IPS-NIHi7 (cell line): Measurements from ENCODE around the gene CRHR1.

ENCODE experiments used
- DNase-seq: peaks from one replicate; pipeline ENCODE4 v3.0.0; 2012; ENCODE audit warnings: mixed read lengths; ENCODE audit errors: extremely low spot score

The CRHR1 gene

DNA sequence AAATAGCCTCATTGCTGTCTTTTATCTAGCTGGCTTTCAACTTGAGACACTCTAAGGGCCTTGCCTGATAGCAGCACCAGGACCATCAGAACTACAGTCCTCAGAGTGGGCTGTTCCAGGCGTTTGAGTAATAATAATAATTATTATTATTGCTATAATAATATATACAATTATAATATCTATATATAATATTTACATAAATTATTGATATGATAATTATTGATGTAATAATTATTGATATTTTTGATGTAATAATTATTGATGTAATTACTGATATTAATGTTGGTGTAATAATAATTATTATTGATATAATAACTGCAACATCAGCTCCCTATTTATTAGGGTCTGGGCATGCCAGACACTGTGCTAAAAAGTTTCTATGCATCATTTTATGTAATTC is 25.6 kb upstream of the CRHR1 start:
- no peak for DNase-seq

DNA sequence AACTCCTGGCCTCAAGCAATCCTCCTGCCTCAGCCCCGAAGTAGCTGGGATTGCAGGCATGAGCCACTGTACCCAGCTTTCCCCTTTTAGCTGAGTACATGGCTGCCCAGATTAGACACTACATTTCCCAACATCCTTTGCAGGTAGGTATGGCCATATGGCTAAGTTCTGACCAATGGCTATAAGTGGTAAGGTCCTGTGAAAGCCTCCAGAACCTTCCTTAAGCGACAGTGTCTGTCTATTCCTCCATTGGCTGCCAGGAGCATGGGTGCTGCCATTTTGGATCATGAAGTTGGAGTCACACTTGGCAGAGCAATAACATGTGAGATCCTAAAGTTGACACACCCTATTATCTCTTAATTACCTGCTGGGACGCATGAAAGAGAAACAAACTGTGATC is 24.4 kb upstream of the CRHR1 start:
- DNase-seq = peak; percentile 48

DNA sequence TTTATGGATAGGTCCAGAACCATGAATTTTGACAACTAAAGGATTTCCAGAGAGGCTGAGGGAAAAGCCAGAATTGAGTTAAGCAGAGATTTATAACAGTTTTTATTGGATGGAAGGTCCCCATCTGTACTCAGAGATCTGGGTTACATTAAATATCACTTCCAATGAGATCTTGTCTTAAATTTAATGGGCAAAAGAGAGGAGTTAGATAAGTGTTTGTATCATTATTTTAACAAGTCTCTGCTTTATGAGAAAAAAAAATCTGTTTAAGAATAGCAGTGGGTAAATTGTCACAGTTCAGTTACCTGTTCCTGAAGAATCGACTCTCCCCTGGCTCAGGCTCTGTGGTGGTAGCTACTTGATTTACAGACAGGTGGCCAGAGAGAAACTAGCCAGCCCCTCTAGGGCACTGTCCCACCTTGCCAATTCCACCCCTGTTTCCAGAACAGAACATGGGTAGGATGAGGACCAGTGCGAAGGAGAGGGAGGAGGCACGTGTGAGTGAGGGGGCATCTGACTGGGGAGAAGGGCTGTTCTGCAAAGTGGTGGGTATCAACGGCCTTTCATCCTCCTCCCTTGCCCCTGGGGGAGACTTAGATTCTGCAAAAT is 22.1 kb upstream of the CRHR1 start:
- no peak for DNase-seq

DNA sequence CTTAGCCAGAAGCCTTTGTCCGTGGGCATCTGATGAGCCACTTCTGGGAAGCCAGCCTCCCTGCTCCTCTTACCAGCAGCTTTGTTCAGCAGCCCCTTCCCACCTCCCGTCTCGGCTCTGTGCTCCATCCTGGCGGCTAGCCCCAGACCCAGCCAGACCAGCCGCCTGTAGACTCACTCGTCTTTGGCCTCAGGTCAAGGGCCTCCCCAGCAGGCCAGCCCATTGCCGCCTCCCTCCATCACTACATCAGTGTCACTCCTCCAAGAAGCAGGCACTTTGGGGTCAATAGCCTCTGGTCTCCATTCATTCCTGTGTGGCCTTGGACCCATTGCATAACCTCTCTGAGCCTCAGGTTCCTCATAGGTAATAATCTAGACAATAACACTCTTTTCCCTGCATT is 20.9 kb upstream of the CRHR1 start:
- no peak for DNase-seq

DNA sequence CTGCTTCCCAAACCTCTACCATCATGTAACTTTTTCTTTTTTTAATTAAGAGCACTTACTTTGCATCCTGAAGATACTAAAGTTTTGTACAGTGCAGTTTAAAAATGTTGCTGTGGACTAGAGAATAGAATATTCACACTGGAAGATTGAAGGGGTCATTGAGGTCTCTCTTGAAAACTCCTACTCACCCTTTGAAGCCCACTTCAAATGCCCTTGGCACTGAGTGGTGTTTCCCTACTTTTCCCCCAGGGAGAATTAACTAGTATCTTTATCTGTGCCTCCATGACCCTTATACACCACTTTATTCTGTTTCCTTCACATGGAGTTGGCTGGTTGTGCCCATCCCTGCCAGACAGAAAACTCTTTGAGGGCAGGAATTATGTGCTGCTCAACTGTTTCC is 19.6 kb upstream of the CRHR1 start:
- DNase-seq = no peak

DNA sequence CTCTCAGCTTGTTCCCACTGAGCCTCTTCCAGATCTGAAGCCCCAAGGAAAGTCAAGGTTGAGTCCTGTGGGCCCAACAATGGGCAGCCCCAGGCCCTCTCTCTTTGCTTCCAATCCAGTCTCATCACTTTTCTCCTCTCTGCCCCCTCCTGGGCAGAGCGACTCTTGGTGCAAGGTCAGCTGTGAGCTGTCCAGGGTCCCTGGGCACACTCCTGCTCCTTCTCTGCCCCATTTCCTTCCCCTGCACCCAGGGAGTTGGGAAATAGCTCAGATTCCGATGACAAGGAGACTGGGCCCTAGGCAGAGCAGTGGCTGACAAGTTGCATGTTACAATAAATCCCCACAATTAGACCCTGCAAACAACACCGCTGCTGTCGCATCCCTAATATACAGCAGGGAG is 16.1 kb upstream of the CRHR1 start:
- DNase-seq = peak; percentile 83

DNA sequence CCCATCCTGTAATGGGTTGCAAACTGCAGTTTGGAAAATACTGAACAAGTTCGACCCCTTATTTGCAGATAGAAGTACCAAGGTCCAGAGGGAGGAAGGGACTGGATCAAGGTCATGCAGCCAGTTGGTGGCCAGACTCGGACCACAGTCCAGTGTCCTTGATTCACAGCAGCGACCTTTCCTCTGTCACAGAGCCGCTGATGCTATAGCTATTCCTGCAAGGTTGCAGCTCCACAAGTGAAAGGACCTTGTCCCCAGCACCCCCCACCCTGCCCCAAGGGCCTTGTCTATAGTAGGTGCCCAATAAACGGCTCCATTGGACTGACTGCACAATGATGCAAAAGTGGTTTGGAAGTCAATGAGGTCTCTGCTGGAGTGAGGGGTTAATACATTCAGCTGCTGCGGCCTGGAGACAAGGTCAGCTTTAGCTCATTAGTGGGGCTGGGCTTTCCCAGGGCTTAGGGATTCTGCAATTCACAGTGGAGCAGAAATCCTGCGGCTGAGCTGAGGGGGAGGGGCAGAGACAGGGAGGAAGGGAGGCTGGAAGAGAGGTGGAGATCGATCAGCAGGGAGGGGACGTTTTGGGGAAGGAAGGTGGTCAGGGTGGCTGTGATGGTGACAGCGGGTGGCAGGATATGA is 13.4 kb upstream of the CRHR1 start:
- DNase-seq = peak; percentile 45

DNA sequence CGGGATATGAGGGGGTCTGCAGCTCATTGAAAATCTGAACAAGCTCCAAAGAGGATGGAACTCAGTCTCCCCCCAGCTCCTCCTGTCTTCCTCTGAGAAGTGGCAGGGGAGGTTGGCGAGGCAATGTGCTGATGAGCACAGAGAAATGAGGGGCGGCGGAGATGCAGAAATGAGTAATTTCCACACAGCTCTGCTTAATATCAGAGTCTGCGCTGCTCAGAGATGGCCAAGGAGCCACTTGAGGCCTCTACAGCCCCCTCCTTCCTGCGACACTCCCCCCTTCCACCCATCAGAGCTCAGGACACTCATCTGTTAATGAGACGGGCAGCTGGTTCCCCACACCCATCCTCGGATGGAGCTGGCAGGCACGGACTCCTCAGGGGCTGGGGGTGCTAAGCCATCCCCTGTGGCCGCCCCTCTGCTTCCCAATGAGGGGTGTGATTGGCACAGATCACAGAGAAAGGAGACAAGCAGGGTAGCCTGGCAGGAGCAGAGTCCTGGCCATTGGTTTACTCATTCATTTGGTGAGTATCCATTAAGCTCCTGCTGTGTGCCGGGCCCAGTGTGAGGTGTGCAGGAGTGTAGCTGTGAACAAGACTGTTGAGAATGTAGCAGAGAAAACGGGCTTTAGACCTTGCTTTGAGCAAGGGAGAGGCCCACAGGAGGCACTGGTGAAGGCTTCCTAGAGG is 12.7 kb upstream of the CRHR1 start:
- DNase-seq = no peak

DNA sequence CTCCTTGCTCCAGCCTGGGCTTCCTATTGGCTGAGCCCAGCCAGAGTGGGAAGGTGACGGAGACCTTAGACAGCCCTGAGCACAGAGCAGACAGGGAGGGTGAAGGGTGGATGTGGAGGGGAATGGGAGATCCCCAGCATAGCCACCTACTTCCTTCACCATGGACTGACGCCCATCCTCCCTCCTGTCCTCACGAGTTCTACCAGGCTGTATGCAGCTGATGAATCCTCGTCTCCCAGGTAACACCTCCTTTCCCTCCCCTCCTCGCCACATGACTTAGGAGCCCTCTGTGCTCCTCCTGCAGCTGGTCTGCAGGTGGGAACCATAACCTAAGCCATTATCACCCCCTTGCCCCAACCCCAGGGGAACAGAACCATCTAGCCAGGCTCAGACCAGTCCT is 9.0 kb upstream of the CRHR1 start:
- no peak for DNase-seq

DNA sequence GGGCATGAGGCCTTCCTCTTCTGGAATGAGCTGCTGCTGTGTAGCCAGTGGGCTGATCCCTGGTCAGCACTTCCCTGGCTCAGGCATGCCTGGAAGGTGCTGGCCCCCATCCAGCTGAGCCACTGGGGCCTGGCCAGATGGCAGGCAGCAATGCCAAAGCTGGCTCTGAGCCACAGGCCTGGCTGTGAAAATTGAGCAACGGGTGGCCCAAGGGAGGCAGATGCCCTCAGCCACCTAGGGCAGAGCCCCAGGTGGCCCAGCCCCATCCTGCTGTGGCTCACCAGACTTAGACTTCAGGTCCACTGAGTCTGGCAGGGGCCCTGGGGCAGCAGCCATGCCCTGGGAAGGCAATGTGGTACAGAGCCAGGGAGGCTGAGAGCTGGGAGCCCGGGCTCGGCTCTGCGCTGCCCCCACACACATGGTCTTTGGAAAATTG is 8.5 kb upstream of the CRHR1 start:
- DNase-seq = no peak

DNA sequence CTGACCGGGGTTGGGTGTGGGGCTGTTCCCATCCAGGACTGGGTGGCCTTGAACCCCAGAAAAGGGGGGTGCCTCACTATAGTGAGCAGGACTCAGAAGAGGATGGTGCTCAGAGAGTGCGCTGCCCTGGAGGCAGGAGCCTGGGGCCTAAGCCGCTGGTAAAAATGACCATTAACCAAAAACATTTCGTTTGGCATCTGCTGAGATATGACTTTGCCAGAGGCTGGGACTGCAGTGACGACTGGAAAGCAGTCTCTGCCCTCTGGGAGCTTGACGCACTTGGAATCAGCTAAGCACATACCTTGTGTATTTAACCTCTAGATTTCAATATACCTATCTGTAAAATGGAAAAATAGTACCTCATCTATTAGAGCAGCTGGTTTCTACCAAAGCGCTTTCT is 7.2 kb upstream of the CRHR1 start:
- no peak for DNase-seq

DNA sequence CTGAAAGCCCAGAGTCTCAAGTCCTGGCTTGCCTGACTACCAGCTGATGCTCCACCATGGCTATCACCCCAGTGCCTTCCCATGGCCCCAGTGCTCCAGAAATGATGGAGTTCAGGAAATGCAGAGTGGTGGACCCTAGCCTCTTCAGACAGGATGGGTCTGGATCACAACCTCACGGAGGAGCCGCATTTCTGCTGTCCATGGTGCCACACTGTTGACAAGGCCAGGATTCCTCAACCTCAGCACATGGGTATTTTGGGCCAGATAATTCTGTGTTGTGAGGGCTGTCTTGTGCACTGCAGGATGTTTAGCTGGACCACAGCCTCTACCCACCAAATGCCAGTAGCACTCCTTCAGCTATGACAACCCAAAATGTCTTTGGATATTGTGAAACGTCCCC is 6.7 kb upstream of the CRHR1 start:
- DNase-seq = no peak

DNA sequence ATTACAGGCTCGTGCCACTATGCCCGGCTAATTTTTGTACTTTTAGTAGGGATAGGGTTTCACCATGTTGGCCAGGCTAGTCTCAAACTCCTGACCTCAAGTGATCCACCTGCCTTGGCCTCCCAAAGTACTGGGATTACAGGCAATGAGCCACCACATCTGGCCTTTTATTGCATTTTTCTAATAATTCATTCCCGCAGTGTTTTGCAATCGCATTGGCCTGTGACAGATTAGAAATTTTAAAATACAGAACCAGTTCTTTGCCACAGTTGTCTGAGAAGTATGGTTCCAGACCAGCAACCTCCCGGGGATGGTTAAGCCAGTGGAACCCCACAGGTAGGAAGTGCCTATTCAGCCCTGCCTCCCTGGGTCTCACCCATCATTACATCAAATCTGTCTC is 3.2 kb upstream of the CRHR1 start:
- DNase-seq = no peak

DNA sequence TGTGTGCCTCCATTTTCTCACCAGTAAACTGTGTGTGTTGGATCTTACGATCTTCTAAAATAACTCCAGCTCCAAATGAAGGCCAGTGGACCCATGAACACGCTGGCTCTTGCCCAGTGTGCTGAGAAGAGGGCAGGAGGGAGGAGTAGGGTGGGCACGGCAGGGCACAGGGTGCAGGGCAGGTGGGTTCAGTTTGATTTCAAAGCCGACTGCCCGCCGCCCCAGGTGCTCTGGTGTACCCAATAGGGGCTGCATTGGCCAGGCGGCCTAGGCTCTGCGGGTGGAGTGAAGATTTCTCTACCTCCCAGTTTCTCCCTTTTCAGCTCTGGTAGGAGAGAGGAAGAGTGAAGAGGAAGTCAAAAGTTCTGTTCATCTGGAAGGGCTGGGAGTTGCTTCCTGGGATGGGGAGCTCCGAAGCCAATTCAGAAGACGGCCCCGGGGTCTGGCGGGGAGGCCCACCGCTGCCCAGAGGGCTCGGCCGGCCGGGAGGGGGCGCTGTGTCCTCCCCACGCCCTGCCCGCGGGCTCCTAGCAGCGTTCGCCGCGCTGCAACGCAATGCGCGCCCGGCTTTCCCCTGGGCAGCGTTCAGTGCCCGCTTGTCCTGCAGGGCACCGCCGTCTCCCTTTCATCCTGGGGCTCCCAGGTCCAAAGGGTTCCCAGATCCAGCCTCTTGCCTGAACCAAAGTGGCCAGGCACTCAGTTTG is 1.1 kb upstream of the CRHR1 start:
- peak; percentile 89 for DNase-seq

DNA sequence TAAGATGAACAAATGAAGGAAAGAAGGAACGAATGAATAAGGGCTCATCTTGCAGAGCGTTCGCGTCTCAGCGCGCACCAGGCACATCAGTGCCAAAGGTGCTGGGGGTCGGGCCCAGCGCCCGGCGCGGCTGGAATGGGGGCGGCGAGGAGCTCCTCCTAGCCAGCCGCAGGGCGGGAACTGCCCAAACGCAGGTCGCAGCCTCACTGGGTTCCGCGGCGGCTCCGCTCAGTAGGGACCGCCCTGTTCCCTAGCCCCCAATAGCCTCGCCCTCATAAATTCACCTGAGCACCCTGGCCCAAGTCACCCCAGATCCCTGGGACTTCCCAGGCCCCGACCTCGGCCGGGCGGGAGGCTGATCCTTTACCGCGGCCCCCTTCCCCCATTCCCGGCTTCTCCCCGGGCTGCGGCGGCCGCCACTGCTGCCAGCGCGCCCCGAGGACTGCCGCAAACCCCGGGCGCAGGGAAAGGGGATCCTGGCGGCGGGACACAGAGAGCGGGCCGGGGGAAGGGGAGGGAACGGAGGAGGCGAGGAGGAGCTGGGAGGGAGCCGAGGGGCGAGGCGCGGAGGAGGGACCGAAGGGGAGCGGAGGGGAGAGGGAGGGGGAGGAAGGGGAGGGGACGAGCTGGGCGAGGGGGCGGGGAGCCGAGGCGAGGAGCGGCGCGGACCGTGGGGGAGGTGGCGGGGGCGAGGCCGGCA is 377 bp upstream of the CRHR1 start:
- peak; percentile 77 for DNase-seq

DNA sequence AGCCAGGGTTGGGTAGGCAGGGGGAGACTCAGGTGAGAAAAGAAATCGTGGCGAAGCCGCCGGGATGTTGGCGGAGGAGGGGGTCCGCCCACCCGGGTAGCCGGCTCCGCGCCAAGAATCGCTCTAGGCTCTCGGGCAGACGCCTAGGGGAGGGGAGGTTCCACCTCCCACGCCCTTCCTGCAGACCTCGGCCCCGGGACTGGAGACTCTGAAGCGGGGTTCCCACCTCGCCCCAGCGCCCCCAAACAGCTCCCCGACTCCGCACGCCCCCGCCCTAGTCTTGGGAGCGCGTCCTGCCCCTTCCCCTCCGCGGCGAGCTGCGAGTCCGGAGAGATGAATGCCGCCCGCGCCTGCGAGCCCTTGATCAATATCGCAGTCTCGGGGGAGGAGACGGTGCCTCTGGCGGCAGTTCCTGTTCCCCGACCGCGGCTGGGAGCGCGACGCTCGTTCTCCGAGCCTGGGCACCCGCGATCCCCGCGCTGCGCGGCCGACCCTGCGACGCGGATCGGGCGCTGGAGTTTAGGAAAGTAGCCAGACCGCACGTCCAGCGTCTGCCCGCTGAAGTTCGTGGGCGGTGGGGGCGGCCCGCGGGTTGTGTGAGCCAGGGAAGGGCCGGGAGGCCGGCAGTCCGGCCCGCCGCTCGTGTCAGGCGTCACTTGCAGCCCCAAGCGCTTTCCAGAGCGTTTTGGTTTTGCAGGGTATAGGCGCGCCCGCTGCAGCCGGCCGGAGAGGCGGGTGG is 790 bp downstream of the CRHR1 start:
- DNase-seq = peak; percentile 56

DNA sequence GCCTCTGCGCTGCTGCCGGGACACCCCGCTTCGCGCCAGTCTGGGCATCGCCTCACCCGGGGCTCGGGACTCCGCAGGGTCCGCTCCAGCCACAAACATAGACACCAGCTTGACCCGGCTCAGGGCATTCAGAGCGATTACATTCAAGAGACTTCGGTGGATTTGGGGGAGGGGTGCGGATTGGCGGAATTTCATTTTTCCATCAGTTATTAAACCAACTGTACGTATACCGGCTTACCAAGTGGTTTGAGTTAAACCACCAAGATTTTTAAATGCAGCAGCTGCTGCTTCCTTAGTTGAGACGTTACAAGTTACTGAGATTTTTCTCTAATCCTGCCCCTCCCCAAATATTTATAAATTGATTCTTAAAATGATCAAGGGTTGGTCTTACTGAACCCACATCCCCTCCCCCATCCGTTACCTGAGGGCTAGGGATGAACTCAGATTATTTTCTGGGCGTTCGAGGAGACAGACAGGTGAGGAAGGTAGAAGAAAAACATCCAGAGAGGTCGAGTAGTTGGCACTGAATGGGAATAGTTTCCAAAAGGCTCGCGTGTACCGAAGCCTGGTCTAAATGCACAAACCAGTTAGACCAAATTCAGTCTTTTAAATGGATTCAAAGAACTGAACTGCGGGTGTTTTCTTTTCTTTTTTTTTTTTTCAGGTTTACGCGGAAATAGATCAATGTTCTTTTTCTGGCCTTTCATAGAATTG is 1.5 kb downstream of the CRHR1 start:
- no peak for DNase-seq

DNA sequence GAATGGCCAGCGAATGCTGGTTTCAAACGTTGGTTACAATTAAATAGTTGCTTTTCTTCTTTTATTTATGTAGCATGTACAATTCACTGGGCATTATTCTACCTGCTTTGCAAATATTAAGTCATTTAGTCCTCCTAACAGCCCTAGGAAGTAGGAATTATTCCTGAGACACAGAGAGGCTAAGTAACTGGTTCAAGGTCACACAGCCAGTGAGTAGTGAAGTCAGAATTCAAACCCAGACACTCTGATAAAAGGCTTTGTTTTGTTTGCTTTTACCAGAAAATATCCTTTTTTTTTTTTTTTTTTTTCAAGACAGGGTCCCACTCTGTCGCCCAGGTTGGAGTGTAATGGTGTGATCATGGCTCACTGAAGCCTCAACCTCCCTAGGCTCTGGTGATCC is 2.2 kb downstream of the CRHR1 start:
- no peak for DNase-seq

DNA sequence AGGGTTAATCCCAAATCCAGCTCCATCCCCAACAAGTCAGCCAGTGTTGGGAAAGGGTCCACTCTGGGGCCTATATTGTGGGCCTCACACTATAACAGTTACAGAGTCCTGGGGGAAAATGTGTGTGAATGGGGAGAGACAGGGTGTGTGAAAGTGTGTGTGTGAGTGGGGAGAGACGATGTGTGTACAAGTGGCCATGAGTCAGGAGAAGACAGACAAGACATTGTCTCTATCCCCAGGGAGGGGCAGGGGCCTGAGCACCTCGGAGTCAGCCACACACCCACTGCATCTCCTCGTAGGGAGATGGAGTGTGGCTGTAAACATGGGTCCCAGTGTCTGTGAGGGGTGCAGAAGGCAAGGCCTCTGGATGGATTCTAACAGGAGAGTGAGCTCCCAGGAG is 2.9 kb downstream of the CRHR1 start:
- no peak for DNase-seq

DNA sequence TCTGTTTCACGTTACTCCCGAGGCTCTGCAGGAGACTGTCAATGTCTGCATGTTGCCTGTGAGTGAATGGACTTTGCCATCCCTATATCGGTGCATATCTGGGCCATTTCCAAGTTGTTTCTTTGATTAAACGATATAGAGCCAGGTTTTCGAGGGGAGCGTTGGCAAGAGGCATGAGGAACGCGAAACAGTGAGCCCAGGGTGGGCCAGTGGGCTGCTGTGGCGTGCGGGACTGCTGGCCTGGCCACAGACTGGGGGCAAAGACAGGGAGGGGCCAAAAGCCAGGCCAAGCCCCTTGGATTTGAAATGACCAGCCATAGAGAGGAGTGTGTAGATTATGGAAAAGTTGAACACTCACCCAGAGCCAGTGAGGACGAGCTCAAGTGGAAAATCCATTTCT is 3.5 kb downstream of the CRHR1 start:
- DNase-seq = no peak

DNA sequence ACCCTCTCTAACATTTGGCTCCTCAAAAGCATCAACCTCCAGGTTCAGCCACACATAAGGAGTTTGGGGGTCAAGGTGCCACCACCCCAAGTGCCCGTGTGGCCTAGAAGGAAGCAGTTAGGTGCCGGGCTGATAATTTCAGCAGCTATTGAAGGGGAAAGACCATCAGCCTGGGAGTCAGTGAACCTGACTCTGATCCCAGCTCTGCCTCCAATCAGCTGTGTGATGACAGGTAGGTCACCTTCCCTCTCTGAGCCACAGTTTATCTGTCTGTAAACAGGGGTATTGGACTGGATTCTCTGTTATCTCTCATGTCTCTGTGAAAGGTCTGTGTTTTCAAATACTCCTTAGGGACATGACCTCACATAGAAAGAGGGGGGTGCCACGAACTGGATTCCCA is 3.9 kb downstream of the CRHR1 start:
- DNase-seq = no peak
